Activated naive CD4-positive, alpha-beta T cell treated with anti-CD3 and anti-CD28 coated beads, Interleukin-2, amount 10 ng/mL, durations not matched to agents 7 days and 5 days (primary cell): Measurements from ENCODE around the gene LSM14A.
"Not testable (repeated sequence)": the region's sequence is repeated elsewhere in the genome, so short reads cannot be mapped to it uniquely, and the experiment has no call there.

Source experiments
- CTCF ChIA-PET: fragments of 350-600 bp; sonication (Branson Sonifier 250); formaldehyde crosslinking; loops from one replicate; lab custom pipeline; 2021; ENCODE audit warnings: antibody characterized with exemption; lab: Charles Lee
- DNase-seq: peaks from one replicate; pipeline ENCODE4 v3.0.0-alpha.2; 2020
- H3K27ac Mint-ChIP-seq: one replicate; pipeline ENCODE4 v1.8.0; 2021; ENCODE audit warnings: mild to moderate bottlenecking, moderate library complexity, mixed read lengths
- H3K27me3 Mint-ChIP-seq: one replicate; pipeline ENCODE4 v1.8.0; 2021; ENCODE audit warnings: mild to moderate bottlenecking, mixed read lengths
- H3K36me3 Mint-ChIP-seq: one replicate; pipeline ENCODE4 v1.8.0; 2021; ENCODE audit warnings: mixed read lengths
- H3K4me1 Mint-ChIP-seq: one replicate; pipeline ENCODE4 v1.8.0; 2021; ENCODE audit warnings: mixed read lengths
- H3K4me3 Mint-ChIP-seq: one replicate; pipeline ENCODE4 v1.8.0; 2021; ENCODE audit warnings: mild to moderate bottlenecking, moderate library complexity, mixed read lengths
- H3K9me3 Mint-ChIP-seq: one replicate; pipeline ENCODE4 v1.8.0; 2021; ENCODE audit warnings: mixed read lengths

LSM14A gene

DNA sequence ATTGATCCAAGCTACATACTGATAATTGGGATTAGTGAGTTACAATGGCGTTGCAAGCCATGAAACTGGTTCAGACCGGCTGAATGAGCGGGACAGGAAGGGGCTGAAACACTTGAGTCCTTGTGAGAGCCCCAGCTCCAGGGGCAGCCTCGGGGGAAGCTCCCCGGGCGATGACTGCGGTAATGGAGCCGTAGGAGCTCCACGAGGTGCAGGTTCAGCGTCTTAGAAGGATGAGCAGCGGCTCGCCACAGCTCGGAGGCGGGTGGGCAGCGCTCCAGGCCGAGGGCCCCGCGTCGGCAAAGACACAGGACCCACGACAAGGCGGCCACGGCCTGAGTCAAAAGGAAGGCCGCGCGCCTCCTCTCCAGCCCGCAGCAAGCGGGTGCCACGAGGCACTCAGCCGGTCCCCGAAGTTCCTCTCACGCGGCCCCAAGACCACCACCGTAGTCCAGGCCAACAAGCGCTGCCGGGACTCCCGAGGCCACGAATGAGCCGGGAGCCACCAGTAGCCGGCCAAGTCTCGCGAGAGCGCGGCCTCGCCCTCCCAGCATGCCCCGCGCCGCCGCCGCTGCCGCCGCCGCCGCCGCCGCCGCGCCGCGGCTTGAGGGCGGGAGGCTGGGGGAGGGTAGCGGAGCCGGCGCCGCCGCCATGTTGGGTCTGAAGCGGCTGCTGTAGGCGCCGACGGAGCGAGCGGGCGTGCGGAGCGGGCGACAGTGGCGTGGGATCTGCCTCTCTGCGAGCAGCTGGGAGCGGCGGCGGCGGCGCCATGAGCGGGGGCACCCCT is at the start of gene LSM14A:
TSS of gene LSM14A (plus strand) at position 628 of the 784 bp plus-strand sequence. CDS start at position 767, 139 bp downstream.
- H3K9me3 Mint-ChIP-seq: no peaks in the 10 kb centered on the region
- H3K4me3 Mint-ChIP-seq: peak within 1 kb of the TSS; percentile 82
- no peaks in the 10 kb centered on the region for H3K27me3 Mint-ChIP-seq
- CTCF ChIA-PET: interaction anchor here (0.9 to 1.4 kb wide), 3 partner anchors 23 to 174 kb away, joined by 3 to 4 read pairs (median 3); no protein-coding TSS in a partner anchor
- DNase-seq: peak; percentile 93
- H3K36me3 Mint-ChIP-seq: peaks cover 32% of the 10 kb centered on the region
- H3K27ac Mint-ChIP-seq: peak within 1 kb of the TSS; percentile 93
- peaks cover 42% of the 10 kb centered on the region for H3K4me1 Mint-ChIP-seq

DNA sequence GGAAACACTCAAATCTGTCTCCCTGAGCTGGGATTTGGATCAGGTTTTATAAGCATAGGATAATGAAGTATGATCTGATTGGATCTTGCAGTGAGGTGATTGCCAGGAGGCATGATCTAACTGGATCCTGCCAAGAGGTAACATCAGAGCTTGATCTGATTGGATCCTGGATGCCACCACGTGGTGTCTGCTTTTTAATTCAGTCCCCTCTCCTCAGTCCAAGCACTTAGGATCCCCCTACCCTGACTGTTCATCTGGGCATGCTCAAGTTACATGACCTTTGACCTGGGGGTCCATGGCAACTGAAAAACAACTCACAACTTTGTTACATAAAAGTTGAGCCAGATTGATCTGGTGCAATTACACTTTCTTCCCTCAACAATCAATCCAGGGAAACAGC is 47.5 kb upstream of the LSM14A start:
- Mint-ChIP-seq H3K27me3 (peaks cover 14% of the 10 kb centered on the region), H3K9me3 (no peaks in the 10 kb centered on the region), H3K4me1 (no peaks in the 10 kb centered on the region), H3K4me3 (no peak overlapping the region), H3K36me3 (no peaks in the 10 kb centered on the region), H3K27ac (no peak overlapping the region)
- CTCF ChIA-PET: interaction anchor here (1.2 kb wide), 1 partner anchor 347 kb away, joined by 4 read pairs; no protein-coding TSS in a partner anchor
- DNase-seq: no peak

DNA sequence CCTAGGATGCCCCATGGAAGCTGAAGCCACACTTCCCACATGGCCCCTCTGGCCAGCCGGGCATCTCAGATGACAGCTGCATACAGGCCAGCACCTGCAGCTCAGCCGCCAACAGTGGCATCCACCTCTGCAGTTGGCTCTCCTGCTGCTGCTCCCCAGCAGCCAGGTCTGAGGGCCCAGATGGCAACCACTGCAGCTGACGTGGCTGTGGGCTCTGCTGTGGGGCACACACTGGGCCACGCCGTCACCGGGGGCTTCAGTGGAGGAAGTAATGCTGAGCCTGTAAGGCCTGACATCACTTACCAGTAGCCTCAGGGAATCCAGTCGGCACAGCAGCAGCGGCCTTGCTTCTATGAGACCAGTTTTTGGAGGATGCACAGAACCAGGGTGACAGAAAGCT is 45.3 kb upstream of the LSM14A start:
- CTCF ChIA-PET: interaction anchor here (0.9 to 2.1 kb wide), 3 partner anchors 18 to 349 kb away, joined by 3 to 9 read pairs (median 3); no protein-coding TSS in a partner anchor
- Mint-ChIP-seq H3K27ac (no peak overlapping the region), H3K4me3 (no peak overlapping the region), H3K27me3 (peaks cover 11% of the 10 kb centered on the region), H3K36me3 (no peaks in the 10 kb centered on the region), H3K9me3 (no peaks in the 10 kb centered on the region), H3K4me1 (no peaks in the 10 kb centered on the region)
- no peak for DNase-seq

DNA sequence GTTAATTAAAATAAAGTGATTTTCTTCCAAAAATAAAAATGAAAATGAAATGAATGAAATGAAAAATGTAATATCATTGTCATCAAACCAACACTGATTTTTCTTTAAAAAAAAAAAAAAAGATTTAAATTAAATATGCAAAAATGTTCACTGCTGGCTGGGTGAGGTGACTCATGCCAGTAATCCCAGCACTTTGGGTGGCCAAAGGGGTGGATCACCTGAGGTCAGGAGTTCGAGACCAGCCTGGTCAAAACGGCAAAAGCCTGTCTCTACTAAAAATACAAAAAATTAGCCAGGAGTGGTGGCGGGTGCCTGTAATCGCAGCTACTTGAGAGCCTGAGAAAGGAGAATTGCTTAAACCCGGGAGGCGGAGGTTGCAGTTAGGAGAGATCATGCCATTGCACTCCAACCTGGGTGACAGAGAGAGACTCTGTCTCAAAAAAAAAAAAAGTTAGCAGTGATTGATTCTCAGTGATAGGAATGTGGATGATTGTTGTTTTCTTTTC is 44.6 kb upstream of the LSM14A start:
- H3K9me3 Mint-ChIP-seq: no peaks in the 10 kb centered on the region
- H3K4me1 Mint-ChIP-seq: no peaks in the 10 kb centered on the region
- H3K27ac Mint-ChIP-seq: no peak overlapping the region
- peaks cover 11% of the 10 kb centered on the region for H3K27me3 Mint-ChIP-seq
- H3K36me3 Mint-ChIP-seq: no peaks in the 10 kb centered on the region
- H3K4me3 Mint-ChIP-seq: no peak overlapping the region
- no peak for DNase-seq
- CTCF ChIA-PET: interaction anchor here (1.2 to 2.1 kb wide), 2 partner anchors 17 to 350 kb away, joined by 3 to 9 read pairs; no protein-coding TSS in a partner anchor

DNA sequence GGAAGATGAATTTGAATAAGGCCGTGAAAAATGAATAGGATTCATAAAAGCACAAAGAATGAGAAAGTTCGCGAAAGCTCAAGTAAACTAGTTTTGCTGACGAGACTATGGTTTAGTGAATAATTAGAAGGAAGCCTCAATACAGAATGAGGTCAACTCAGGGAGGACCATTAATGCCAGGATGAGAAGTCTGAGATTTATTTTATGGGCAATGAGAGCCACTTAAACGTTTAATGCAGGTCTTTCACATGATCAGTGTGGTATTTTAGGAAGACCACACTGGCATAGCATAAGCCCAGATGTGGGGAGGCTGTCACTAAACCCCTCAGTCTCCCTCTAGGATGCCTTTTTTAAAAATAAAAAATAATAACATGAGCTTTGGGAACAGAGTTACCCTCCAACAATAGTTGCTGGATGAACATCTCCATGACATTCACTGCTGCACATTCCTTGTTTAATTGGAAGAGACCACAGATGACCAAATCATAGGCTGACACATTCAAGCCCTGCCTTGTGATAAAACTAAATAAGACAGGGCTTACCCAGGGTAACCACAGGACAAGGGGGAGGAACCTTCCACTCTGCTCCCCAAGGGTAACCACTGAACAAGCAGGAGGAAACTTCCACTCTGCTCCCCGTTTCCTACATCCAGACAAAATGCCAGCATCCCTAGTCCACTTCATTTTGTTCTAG is 43.6 kb upstream of the LSM14A start:
- H3K9me3 Mint-ChIP-seq: no peaks in the 10 kb centered on the region
- CTCF ChIA-PET: no interaction called here
- no peaks in the 10 kb centered on the region for H3K4me1 Mint-ChIP-seq
- H3K27ac Mint-ChIP-seq: no peak overlapping the region
- no peak overlapping the region for H3K4me3 Mint-ChIP-seq
- no peaks in the 10 kb centered on the region for H3K36me3 Mint-ChIP-seq
- H3K27me3 Mint-ChIP-seq: peaks cover 3% of the 10 kb centered on the region
- no peak for DNase-seq

DNA sequence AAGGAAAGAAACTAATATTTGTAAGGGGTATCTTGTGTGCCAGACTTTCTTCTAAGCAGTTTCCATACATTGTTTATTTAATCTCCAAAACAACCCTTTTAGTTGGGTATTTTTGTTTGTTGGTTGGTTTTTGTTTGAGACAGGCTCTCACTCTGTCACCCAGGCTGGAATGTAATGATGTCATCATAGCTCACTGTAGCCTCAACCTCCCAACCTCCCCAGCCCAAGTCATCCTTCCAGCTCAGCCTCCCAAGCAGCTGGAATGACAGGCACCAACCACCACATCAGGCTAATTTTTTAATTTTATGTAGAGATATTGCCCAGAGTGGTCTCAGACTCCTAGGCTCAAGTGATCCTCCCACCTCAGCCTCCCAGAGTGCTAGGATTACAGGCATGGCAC is 41.2 kb upstream of the LSM14A start:
- Mint-ChIP-seq H3K4me3 (no peak overlapping the region), H3K4me1 (peaks cover 13% of the 10 kb centered on the region), H3K27ac (no peak overlapping the region), H3K27me3 (no peaks in the 10 kb centered on the region), H3K36me3 (no peaks in the 10 kb centered on the region), H3K9me3 (no peaks in the 10 kb centered on the region)
- CTCF ChIA-PET: no interaction called here
- DNase-seq: no peak

DNA sequence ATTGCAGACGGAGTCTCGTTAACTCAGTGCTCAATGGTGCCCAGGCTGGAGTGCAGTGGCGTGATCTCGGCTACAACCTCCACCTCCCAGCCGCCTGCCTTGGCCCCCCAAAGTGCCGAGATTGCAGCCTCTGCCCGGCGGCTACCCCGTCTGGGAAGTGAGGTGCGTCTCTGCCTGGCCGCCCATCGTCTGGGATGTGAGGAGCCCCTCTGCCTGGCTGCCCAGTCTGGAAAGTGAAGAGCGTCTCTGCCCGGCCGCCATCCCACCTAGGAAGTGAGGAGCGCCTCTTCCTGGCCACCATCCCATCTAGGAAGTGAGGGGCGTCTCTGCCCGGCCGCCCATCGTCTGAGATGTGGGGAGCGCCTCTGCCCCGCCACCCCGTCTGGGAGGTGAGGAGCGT is 40.2 kb upstream of the LSM14A start:
- DNase-seq, H3K9me3 Mint-ChIP-seq, CTCF ChIA-PET, H3K27ac Mint-ChIP-seq, H3K36me3 Mint-ChIP-seq, H3K4me3 Mint-ChIP-seq, H3K27me3 Mint-ChIP-seq: not testable (repeated sequence)
- H3K4me1 Mint-ChIP-seq: peaks cover 13% of the 10 kb centered on the region

DNA sequence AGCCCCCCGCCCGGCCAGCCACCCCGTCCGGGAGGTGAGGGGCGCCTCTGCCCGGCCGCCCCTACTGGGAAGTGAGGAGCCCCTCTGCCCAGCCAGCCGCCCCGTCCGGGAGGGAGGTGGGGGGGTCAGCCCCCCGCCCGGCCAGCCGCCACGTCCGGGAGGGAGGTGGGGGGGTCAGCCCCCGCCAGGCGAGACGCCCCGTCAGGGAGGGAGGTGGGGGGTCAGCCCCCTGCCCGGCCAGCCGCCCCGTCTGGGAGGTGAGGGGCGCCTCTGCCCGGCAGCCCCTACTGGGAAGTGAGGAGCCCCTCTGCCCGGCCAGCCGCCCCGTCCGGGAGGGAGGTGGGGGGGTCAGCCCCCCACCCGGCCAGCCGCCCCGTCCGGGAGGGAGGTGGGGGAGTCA is 39.6 kb upstream of the LSM14A start:
- H3K27ac Mint-ChIP-seq, DNase-seq, H3K4me3 Mint-ChIP-seq, CTCF ChIA-PET, H3K27me3 Mint-ChIP-seq, H3K36me3 Mint-ChIP-seq, H3K9me3 Mint-ChIP-seq: not testable (repeated sequence)
- H3K4me1 Mint-ChIP-seq: peaks cover 13% of the 10 kb centered on the region

DNA sequence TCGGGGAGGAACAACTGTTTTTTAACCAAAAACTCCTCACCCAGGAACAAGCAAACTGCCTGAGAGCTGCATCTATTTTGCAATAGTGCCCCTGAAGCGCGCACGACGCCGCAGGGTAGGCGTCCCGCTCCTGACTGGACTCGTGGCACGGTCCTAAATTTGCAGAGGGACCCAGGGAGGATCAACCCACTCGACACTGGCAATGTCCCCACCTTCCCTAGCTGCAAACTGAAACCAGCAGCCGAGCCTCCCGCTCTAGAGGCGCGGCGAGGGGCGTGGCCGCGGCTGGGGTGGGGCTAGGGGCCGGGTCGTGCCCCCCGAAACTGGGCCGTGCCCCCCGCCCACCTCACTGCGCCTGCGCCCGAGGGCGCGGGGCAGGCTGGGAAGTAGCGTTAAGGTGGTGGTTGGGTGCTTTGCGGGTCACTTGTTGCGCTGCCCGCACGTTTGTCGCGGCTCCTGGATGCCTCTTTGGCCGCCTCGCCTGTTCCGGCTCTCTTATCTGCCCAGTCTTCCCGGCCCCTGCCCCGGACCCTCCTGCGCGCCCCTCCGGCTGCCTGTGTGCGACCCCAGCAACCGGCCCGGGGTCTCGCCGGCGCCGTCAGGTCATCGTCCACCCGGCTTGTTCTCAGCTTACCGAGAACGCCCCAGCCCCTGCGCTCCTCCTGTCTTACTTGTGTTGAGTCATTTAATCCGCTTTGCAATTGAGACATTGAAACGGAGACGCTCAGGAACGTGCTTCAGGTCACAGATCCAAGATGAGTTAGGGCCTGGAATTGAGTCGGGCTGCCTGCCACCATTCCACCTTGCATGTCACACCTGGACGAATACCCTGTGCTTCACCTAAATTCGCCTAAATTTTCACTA is 37.9 kb upstream of the LSM14A start:
- no peaks in the 10 kb centered on the region for H3K36me3 Mint-ChIP-seq
- DNase-seq: peak; percentile 91
- no peaks in the 10 kb centered on the region for H3K27me3 Mint-ChIP-seq
- peak overlapping the region; percentile 92 for H3K4me3 Mint-ChIP-seq
- H3K27ac Mint-ChIP-seq: peak overlapping the region; percentile 91
- CTCF ChIA-PET: interaction anchor here (1.1 to 1.5 kb wide), 2 partner anchors 11 to 14 kb away, joined by 5 read pairs; no protein-coding TSS in a partner anchor
- no peaks in the 10 kb centered on the region for H3K9me3 Mint-ChIP-seq
- peaks cover 13% of the 10 kb centered on the region for H3K4me1 Mint-ChIP-seq

DNA sequence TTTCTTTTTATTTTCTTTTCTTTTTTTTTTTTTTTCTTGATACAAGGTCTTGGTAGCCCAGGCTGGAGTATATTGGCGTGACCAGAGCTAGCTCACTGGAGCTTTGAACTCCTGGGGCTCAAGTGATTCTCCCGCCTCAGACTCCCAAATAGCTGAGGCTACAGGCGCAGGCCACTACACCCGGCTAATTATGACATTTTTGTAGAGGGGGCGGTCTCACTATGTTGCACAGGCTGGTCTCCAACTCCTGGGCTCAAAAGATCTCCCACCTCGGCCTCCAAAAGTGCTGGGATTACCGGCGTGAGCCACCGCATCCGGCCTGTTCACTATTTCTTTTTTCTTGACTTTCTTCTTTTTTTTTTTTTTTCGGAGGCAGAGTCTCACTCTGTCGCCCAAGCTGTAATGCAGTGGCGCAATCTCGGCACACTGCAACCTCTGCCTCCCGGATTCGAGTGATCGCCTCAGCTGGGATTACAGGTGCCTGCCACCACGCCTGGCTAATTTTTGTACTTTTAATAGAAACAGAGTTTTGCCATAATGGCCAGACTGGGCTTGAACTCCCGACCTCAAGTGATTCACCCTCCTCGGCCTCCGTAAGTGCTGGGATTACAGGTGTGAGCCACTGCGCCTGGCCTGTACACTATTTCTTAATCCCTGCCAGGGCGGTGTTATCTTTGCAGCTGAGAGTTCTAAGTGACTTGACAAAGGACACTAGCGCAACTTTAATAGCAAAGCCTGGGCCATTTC is 37.1 kb upstream of the LSM14A start:
- H3K36me3 Mint-ChIP-seq: no peaks in the 10 kb centered on the region
- H3K27me3 Mint-ChIP-seq: no peaks in the 10 kb centered on the region
- peaks cover 13% of the 10 kb centered on the region for H3K4me1 Mint-ChIP-seq
- H3K9me3 Mint-ChIP-seq: no peaks in the 10 kb centered on the region
- H3K4me3 Mint-ChIP-seq: peak overlapping the region; percentile 92
- H3K27ac Mint-ChIP-seq: peak overlapping the region; percentile 91
- no peak for DNase-seq
- CTCF ChIA-PET: interaction anchor here (1.1 to 1.5 kb wide), 2 partner anchors 11 to 15 kb away, joined by 5 read pairs; no protein-coding TSS in a partner anchor

DNA sequence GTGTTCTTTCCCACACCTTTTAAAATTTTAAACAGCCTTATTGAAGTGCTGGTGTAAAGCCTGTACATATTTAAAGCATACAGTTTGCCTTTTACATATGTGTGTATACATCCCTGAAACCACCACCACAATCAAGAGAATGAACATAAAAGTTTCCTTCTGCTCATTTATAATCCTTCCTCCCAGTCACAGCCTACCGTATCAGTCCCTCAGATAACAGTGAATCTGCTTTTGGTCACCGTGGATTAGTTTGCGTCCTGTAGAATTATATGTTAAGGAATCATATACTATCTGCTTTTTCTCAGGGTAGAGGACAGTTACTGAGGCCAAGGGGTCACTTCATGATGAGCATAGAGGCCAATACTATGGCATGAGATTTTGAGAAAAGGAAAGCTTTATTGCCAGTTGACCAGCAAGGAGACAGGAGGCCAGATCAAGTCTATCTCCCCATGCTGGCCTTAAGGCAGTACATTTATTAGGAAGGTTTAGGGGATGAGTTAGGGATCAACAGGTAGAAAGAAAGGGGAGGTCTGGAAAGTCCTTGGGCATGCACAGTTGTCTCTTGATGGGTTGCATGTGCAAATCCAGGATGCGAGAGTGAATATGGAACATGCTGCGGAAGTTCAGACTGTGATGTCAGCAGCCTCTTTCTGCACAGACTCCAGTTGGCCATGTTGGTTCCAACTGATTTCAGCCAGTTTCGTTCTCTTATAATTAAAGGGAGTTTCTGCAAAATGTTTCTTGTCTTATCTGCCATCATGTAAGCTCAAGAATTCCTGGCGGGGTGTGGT is 36.3 kb upstream of the LSM14A start:
- H3K27ac Mint-ChIP-seq: no peak overlapping the region

DNA sequence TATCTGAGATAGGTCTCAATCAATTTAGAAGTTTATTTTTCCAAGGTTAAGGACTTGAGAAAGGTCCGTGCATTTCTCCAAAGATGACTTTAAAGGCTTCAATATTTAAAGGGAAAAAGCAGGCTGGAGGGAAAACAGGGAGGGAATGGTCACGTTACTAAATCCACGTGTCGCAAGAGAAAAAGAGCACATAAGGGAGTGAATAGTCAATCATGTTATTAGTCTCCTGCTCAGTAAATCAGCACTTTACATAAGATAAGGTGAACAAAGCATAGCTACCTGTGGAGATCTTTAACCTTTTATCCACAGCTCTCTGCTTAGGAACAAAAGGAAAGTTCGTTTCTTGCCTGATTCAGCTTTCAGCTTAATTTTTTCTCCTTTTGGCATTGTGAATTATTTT is 31.3 kb upstream of the LSM14A start:
- Mint-ChIP-seq H3K4me3 (no peak overlapping the region), H3K27me3 (no peaks in the 10 kb centered on the region), H3K9me3 (no peaks in the 10 kb centered on the region), H3K4me1 (no peaks in the 10 kb centered on the region), H3K36me3 (no peaks in the 10 kb centered on the region), H3K27ac (no peak overlapping the region)
- no peak for DNase-seq
- CTCF ChIA-PET: no interaction called here

More for the DNA sequence above, 36.3 kb upstream of the LSM14A start:
- CTCF ChIA-PET: interaction anchor here (1.1 to 1.4 kb wide), 2 partner anchors 10 to 94 kb away, joined by 3 to 4 read pairs; no protein-coding TSS in a partner anchor
- Mint-ChIP-seq H3K4me3 (peak overlapping the region; percentile 92), H3K27me3 (no peaks in the 10 kb centered on the region), H3K36me3 (no peaks in the 10 kb centered on the region), H3K9me3 (no peaks in the 10 kb centered on the region), H3K4me1 (peaks cover 13% of the 10 kb centered on the region)
- DNase-seq: no peak
